ENCODE results near the gene LCOR.

DNA sequence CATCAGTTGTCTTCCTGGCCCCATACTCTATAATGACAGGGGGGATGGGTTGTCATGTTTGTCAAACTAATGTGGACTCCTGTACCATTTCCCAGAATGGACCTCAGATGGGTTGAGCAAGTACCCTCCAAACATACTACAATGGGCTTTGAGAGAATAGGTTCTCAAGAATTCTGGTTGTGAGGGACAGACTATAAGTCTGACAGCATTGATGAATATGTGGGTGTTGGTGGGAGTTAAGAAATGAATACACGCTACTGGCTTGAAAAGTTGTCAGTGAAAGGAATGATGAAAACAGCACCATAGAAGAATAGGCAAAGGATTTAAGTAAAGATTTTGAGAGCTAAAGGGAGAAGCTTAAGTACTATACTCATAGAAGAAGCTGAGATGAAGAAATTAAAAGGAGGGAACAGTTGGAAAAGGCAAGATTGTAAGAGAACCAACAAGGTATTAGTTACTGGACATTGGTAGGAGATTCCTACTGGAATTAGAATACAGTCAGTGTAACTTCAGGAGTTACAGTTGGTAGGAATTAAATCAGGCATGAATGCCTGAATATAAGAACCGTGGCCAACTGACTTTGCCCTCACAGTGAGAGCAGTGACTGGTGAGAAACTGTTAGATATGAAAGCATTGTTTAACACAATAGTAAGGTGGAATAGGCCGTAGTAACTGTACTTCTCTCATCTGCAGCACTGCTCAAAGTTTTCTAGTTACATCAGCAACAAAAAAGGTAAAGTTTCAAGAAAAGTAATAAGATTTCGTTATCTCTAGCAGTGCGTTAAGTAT lies 86.3 kb downstream of the LCOR start:
- TF ChIP-seq CTCF (IDR thresholded peaks at IDR 0.05) (no peak), POLR2AphosphoS5 (IDR thresholded peaks at IDR 0.05) (no peak)
